IPS-NIHi7 (cell line): Measurements from ENCODE around the gene TAS2R13.

Experiments used
- DNase-seq: peaks from one replicate; pipeline ENCODE4 v3.0.0; 2012; ENCODE audit warnings: mixed read lengths; ENCODE audit errors: extremely low spot score

The TAS2R13 gene, protein sequence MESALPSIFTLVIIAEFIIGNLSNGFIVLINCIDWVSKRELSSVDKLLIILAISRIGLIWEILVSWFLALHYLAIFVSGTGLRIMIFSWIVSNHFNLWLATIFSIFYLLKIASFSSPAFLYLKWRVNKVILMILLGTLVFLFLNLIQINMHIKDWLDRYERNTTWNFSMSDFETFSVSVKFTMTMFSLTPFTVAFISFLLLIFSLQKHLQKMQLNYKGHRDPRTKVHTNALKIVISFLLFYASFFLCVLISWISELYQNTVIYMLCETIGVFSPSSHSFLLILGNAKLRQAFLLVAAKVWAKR

DNA sequence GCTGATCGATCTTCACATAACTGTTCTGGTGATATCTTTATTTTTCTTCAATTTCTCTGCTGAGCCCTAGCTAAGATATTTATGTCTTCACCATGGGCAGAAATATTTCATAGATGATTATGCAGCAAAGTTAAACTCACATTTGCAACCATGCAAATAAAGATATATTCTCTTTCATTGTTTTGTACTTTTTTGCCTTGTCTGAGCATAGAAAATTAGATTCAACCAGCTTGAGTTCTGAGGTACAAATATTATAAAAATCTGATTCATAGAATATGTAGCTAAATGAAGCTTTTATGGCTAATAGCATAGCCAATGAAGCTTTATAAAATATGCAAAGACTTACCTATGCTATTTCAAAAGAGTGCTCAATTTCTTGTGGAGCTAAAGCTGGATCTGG, at the start of gene TAS2R13:
Gene TAS2R13, minus strand, starts transcription at position 101 of the 400 bp plus-strand sequence. CDS start 264 bp downstream, outside the sequence.
- no peak for DNase-seq

DNA sequence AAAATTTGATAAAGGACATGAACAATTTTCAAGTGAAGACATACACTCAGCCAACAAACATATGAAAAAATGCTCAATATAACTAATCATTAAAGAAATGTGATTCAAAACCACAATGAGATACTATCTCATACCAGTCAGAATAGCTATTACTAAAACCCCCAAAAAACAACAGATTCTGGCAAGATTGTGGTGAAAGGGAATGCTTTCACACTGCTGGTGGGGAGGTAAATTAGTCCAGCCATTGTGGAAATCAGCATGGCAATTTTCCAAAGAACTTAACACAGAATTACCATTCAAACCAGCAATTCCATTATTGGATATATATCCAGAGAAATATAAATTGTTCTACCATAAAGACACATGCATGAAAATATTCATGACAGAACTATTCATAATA, 48.4 kb upstream of the TAS2R13 start:
- no peak for DNase-seq

DNA sequence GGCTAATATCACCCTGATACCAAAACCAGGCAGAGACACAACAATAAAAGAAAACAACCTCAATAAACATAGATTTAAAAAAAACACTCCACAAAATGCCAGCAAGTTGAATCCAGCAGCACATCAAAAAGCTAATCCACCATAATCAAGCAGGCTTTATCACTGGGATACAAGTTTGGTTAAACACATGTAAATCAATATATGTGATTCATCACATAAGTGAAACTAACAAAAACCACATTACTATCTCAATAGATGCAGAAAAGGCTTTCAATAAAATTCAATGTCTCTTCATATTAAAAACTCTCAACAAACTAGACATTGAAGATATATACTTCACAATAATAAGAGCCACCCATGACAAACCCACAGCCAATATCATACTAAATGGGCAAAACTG, 46.7 kb upstream of the TAS2R13 start:
- no peak for DNase-seq

DNA sequence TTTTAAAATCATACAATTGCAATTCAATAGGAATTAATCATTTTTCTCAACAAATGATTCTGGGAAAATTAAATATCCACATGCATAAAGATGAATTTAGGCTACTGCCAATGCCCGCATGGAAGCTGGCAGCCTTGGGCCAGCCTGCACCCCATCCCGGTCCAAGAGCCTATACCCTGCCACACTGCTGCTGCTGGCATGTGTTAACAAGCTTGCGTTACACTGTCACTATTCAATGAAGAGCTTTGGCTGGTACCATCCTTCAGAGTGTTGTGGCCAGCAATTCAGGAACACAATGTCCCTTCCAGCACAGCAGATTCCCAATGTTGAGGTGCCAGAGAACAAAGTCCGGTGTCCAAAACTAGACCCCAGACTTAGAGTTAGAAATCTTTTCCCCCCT, 43.3 kb upstream of the TAS2R13 start:
- no peak for DNase-seq

DNA sequence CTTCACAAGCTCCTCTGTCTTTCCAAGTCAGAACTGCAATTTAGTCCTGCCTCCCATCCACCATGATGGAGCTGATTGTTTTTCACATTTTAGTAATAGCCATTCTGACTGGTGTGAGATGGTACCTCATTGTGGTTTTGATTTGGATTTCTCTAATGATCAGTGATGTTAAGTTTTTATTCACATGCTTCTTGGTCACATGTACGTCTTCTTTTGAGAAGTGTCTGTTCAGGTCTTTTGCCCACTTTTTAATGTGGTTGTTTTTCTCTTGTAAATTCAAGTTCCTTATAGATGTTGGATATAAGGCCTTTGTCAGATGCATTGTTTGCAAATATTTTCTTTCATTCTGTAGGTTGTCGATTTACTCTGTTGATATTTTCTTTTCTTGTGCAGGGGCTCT, 33.8 kb upstream of the TAS2R13 start:
- DNase-seq = no peak

DNA sequence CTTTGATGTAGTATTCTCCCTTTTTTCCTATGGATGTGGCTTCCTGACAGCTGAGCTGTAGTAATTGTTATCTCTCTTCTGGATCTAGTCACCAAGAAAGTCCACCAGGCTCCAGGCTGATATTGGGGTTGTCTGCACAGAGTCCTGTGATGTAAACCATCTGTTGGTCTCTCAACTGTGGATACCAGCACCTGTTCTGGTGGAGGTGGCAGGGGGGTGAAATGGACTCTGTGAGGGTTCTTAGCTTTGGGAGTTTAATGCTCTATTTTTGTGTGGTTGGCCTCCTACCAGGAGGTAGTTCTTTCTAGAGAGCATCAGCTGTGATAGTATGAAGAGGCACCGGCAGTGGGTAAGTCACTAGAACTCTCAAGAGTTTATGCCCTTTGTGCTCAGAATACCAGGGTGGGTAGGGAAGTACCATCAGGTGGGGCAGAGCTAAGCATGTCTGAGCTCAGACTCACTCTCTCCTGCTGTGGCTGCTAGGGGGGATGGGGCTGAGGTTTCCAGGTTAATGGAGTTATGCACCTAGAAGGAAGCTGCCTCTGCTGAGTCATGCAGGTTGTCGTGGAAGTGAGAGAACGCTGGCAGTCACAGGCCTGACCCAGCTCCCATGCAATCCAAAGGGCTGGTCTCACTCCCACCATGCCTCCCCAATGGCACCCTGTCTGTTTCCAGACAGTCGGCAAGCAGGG, 32.7 kb upstream of the TAS2R13 start:
- peak; percentile 38 for DNase-seq

DNA sequence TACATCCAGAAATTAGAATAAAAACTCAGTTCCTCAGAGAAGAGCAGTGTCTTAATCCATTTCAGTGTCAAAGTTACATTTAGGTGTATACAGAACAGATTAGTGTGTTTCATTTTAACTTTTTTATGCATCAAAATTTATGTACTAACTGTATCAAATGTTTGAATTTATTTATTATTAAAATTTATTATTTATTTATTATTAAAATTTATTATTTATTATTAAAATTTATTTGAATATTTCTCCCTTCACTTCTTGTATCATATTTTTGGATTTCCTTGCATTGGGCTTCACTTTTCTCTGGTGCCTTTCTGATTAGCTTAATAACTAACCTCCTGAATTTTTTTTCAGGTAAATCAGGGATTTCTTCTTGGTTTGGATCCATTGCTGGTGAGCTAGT, 32.0 kb upstream of the TAS2R13 start:
- DNase-seq = no peak

DNA sequence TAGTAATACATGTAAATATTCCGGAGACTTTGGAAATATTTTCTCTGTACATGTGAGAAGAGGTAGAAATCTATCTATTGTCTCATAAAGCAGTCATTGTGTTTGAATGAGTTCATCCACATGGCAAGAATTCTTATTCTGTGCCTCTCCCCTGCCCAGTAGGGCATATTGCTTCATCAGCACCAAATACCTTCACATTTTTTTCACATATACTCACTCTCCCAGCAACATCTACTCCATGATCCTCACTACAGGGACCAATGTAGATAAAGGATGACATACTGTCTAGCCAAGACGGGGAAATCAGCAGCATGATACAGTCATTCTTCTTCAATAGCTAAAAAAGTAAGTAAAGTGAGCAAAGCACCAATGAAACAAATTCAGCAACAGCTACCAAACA, 31.0 kb upstream of the TAS2R13 start:
- DNase-seq = no peak

DNA sequence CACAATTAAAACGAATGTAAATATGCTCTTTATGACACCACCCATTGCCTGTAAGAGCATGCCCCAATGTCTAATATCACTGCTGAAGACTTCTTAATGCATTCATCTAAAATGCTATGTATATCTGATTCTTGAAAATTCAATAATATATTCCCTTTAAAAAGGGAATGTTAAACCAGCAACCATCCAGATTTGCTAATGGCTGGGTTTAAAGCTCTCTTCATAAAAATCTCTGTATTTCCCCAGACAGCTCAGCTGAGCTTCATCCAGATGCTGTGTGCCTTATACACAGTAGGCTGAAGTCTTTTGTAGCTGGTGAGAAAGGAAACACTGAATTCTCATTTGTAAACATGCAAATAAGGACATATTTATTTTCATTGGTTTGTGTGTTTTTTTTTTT, 29.8 kb upstream of the TAS2R13 start, which contains the start of gene TAS2R14:
Gene TAS2R14, minus strand, starts transcription at position 101 of the 400 bp plus-strand sequence. Its CDS starts 56 bp downstream, at position 45.
- no peak for DNase-seq

DNA sequence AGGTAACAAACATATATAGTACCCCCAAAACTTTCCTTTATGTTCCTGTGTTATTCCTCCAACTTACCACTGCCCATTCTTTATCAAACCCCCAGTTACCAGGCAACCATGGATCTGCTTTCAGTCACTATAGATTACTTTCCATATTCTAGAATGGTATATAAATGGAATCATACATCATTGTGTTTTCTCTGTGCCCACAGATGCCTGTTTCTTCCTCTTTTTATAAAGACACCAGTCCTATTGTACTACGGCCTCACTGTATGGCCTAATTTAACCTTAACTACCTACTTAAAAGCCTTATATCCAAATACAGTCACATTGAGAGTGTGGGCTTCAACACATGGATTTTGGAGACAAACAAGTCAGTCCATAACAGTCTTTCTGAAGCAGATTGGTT, 27.1 kb upstream of the TAS2R13 start:
- DNase-seq = no peak

DNA sequence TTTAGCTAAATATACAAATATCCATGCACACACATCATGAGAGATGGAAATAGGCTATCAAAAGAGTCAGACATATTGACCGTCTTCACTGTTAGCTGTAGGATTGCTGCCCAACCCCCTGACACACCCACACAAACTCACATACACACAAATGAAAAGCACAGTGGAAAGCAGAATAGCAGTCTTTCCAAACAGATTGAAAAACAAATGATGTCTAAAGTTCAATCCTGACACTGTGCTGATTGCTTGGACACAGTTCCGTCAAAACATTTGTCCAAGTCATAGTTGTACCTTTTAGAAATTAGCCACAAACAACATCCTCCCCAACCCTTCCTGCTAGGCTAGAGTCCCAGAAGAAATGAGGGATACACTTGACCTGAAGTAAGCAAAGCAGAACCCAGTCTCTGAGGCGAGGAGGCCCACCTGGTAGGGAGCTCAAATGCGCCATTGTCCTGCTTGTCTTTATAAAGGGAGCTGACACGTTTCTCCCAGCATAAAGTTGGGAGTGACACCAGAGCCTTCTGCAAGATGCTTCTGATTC, 19.5 kb upstream of the TAS2R13 start, which contains the start of gene PRH2:
Gene PRH2, plus strand, starts transcription at position 491 of the 541 bp plus-strand sequence. Its CDS starts 38 bp downstream, at position 529.
- DNase-seq = no peak

DNA sequence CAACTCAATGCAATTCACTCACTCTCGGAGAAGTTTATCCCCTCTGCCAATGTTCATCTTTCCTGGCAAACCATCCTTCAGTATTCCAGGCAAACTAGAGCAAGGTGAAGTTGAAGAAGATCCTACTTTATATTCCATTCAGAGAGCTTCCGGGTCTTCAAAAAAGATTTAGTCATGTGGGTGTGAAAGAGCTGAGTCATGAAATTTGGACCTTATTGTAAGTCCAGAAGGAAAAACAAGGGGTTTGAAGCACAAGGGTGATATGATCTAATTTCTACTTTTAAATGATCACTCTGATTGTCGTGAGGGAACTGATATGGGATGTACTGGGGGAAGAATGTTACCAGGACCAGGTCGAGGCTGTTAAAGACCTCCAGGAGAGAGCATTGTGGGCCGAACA, 16.9 kb upstream of the TAS2R13 start:
- no peak for DNase-seq

DNA sequence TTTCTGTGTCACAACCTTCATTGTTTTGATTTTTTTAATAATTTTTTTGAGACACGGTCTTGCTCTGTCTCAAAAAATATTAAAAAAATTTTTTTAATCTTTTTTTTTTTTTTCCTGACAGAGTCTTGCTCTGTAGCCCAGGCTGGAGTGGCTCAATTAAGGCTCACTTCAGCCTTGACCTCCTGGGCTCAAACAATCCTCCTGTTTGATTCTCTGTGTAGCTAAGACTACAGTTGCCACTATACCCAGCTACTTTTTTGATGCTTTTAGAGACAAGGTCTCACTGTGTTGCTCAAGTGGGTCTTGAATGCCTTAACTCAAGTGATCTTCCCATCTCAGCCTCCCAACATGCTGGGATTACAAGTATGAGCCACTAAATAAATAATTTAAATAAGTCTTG, 10.4 kb upstream of the TAS2R13 start:
- DNase-seq = no peak

DNA sequence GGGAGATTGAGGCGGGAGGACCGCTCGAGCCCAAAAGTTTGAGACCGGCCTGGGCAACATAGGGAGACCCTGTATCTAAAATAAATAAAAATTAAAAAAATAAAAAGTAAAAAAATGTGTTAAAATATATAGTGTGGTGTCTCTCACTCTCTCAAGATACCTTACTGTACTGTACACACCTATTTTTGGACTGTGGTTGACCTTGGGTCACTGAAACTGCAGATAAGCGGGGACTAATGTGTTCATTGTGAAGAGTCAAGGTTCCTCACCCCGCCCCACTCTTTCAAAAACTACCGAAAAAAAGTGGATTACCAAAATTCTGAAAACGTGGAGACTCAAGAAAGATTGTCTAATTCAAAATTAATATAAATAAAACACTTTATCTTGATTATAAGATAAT, 1.0 kb upstream of the TAS2R13 start:
- DNase-seq = no peak

DNA sequence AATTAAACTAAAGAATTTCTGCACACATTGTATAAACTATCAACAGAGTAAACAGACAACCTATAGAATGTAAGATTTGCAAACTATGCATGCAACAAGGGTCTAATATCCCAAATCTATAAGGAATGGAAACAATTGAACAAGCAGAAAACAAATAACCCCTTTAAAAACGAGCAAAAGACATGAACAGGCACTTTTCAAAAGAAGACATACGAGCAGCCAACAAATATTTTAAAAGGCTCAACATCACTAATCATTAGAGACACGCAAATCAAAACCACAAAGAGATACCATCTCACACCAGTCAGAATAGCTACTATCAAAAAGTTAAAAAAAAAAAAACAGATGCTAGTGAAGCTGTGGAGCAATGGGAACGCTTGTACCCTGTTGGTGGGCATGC, 4.7 kb downstream of the TAS2R13 start:
- DNase-seq = no peak

DNA sequence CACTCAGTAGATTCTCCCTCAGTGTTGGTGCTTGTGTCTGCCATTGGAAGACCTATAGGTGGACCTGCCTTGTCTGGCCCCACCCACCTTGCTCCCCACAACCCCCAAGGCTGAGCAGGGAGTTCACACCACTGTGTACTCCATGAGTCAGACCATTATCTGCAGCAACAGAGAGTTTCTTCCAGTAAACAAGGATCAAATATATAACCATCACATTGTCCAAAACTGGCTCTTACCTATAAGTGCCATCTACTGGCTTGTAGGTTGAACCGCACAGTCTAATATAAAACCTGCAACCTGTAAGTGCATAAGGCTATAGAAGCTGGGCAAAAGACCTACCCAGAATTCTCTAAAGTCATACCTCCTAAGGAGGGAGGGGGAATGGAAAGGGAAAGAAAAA, 7.9 kb downstream of the TAS2R13 start:
- DNase-seq = no peak

DNA sequence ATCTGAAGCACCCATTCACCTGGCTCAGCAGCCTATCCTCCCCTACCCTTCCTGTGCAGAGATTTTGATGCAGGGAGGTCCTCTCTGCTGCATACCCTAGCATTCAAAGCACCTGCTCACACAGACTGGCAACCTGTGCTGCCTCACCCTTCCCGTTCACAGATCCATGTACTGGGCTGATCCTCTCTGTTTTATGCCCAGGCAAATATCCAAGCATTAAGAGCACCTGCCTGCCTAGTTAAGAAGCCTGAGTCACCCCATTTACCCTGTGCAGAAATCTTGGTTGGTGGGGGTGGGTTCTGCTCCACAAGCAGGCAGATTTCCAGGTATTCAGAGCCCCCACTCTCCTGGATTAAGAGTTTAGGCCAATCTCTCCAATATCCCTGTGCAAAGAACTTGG, 8.4 kb downstream of the TAS2R13 start:
- DNase-seq = no peak

DNA sequence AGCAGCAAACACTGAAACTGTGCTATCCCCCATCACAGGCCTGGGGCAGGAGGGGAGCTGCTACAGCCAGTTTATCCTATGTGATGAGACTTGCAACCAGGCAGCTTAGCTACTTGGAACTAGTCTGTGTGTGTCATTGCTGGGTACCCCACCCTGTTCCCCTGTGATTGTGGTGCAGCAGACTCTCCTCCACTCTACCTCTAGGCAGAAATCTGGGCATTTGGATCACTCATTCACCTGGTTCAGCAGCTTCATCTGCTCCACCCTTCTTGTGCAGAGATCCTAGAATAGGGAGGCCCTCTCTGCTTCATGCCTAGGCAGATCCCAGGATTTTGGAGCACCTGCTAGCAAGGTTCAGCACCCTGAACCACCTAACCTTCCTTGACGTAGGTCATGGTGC, 8.8 kb downstream of the TAS2R13 start:
- no peak for DNase-seq

DNA sequence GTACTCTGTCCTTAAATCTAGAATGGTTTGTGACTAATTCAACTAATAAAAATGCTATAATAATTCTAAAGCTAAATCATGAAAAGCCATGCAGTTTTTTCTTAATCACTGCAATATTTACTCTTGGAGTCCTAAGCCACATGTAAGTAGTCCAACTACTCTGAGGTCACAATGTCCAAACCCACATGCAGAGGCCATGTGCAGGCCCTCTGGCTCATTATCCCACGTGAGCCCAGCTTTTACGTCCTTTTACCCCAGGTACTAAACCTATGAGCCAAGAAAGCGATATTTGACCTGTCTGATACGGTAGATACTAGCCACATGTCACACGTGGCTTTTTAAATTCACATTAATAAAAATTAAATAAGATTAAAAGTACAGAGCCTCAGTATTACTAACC, 12.5 kb downstream of the TAS2R13 start:
- DNase-seq = no peak

DNA sequence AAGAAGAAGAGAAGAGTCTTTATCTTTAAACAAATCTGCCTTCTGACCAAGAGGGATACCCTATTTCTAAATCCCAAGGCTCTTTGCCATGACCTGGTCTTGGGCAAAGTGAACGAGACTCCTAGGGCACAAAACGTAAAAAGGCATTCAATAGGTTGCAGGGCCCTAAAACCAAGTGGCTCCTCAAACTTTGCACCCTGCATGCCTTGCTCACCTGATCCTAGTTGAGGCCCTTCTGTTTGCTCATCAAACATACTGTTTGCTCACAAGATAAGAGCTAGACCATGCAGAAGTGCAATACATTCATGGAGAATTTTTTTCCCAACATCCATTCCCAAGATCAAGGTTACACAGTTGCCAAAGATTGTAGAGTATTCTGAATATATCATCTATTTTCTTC, 17.4 kb downstream of the TAS2R13 start:
- DNase-seq = no peak

DNA sequence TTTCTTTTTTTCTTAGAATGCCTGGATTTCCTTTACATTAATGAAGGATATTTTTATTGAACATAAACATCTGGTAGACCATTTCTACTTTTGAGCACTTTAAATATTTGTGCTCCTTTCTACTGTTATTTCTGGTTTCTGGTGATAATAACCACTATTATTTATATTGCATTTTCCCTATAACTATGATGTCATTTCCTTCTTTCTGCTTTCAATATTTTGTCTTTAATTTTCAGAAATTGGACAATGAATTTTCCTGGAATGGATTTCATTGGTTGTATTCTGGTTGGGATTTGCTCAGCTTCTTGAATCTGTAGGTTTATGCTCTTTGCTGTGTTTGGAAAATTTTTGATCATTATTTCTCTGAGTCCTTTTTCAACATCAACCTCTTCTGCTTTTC, 20.1 kb downstream of the TAS2R13 start:
- DNase-seq = no peak

DNA sequence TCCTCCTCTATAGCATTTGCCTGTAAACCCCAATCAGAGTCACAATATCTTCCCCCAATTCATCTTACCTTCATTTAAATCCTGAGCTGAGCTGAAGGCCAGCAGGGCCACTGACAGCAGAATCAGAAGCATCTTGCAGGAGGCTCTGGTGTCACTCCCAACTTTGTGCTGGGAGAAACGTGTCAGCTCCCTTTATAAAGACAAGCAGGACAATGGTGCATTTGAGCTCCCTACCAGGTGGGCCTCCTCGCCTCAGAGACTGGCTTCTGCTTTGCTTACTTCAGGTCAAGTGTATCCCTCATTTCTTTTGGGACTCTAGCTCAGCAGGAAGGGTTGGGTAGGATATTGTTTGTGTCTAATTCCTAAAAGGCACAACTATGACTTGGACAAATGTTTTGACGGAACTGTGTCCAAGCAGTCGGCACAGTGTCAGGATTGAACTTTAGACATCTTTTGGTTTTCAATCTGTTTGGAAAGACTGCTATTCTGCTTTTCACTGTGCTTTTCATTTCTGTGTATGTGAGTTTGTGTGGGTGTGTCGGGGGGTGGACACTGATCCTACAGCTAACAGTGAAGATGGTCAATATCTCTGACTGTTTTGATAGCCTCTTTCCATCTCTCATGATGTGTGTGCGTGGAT, 25.2 kb downstream of the TAS2R13 start, which contains the start of gene PRH1:
Gene PRH1, minus strand, starts transcription at position 170 of the 640 bp plus-strand sequence. Its CDS starts 38 bp downstream, at position 132.
- no peak for DNase-seq
